K562 (cell line): ENCODE results near the gene SKAP2.

Source experiments
- BACH1 ChIP-seq: fragments of 200-800 bp; sonication (Bioruptor generic); IDR thresholded peaks from 2 replicates; pipeline ENCODE4 v1.6.1; 2016; ENCODE audit warnings: missing genetic modification characterization, missing compliant biosample characterization
- PCBP1 ChIP-seq: fragments of 200-400 bp; formaldehyde crosslinking; IDR thresholded peaks from 2 replicates; pipeline ENCODE4 v1.6.1; 2018; ENCODE audit warnings: mild to moderate bottlenecking, low read depth, low read length; ENCODE audit not compliant: poor library complexity, severe bottlenecking
- ZFX ChIP-seq: sonication (generic); formaldehyde crosslinking; IDR thresholded peaks from 2 replicates; pipeline ENCODE4 v1.8.0; 2022; ENCODE audit warnings: mild to moderate bottlenecking, missing genetic modification reagents, moderate library complexity
- ZNF77 ChIP-seq: fragments of 250-450 bp; sonication (Bioruptor Pico); IDR thresholded peaks from 2 replicates; pipeline ENCODE4 v1.5.0; 2020
- TF ChIP-seq, protein P1 (sequence below), 2 experiments: fragments of 450-650 bp; IDR thresholded peaks; 2 replicates each; pipeline ENCODE4 v1.6.1; 2016; ENCODE audit warnings: mild to moderate bottlenecking in 2 of 2, borderline replicate concordance in 1 of 2, low read depth in 1 of 2, moderate library complexity in 1 of 2
- TF ChIP-seq, protein P2 (sequence below): fragments of 450-650 bp; IDR thresholded peaks from 2 replicates; pipeline ENCODE4 v1.6.1; 2016

DNA sequence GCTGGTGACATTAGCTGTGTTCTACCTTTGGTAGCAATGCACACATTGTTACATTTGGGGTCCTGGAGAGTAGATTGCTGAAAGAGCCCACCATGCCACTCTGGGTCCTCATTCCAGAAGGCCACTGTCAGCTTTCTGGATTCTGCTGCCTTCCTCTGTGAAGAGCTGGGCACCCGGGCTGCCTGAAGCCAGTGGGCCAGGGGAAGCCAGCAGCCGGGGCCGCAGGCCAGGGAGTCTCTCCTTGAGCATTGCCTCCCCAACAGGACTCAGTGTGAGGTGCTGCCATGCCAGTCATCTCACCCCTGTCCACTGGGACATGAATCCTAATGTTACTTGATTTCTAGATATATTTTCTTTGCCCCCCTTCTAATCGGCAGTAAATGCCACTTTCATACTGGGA, 234.0 kb downstream of the SKAP2 start:
- TF ChIP-seq BACH1 (no peak), PCBP1 (no peak), ZNF77 (CRISPR knock-in tag) (no peak), ZFX (CRISPR knock-in tag) (no peak)
- TF ChIP-seq, protein P1, sequence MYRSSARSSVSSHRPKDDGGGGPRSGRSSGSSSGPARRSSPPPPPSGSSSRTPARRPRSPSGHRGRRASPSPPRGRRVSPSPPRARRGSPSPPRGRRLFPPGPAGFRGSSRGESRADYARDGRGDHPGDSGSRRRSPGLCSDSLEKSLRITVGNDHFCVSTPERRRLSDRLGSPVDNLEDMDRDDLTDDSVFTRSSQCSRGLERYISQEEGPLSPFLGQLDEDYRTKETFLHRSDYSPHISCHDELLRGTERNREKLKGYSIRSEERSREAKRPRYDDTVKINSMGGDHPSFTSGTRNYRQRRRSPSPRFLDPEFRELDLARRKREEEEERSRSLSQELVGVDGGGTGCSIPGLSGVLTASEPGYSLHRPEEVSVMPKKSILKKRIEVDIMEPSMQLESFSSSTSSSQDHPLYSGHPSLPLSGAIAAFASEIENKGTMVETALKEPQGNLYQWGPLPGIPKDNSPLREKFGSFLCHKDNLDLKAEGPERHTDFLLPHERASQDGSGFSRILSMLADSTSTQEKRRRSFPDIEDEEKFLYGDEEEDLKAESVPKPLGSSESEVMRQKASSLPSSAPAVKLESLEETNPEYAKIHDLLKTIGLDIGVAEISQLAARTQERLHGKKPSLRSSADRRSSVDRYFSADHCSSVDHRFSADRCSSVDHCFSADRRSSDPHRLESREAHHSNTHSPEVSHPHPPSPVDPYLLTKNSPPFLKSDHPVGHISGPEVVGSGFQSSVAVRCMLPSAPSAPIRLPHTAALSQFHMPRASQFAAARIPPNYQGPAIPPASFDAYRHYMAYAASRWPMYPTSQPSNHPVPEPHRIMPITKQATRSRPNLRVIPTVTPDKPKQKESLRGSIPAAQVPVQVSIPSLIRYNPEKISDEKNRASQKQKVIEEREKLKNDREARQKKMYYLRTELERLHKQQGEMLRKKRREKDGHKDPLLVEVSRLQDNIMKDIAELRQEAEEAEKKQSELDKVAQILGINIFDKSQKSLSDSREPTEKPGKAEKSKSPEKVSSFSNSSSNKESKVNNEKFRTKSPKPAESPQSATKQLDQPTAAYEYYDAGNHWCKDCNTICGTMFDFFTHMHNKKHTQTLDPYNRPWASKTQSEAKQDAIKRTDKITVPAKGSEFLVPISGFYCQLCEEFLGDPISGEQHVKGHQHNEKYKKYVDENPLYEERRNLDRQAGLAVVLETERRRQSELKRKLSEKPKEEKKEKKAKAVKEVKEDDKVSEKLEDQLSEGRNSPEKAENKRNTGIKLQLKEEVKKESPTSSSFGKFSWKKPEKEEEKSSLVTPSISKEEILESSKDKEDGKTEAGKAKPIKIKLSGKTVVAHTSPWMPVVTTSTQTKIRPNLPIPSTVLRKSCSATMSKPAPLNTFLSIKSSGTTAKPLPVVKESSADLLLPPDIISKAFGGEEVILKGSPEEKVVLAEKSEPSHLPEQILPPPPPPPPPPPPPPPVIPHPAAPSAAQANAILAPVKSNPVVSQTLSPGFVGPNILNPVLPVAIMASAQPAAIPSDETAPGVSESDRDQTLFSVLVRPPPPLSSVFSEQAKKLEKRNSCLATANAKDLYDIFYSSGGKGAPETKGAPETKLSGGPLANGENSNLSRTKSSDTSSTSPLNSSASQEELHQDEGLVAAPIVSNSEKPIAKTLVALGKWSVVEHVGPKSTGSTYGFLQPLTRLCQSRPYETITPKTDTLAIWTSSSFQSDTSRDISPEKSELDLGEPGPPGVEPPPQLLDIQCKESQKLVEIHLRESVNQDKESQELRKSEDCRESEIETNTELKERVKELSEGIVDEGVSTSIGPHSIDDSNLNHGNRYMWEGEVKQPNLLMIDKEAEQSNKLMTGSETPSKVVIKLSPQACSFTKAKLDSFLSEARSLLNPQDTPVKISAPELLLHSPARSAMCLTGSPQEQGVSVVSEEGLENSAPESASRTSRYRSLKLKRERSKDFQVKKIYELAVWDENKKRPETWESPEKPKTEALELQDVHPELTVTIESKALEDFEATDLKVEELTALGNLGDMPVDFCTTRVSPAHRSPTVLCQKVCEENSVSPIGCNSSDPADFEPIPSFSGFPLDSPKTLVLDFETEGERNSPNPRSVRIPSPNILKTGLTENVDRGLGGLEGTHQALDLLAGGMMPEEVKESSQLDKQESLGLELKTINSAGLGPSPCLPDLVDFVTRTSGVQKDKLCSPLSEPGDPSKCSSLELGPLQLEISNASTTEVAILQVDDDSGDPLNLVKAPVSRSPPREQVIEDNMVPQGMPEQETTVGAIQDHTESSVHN (IDR thresholded peaks at IDR 0.05; ENCODE audit: borderline replicate concordance in 1 of 2, low read depth in 1 of 2) = no peak
- TF ChIP-seq, protein P2, sequence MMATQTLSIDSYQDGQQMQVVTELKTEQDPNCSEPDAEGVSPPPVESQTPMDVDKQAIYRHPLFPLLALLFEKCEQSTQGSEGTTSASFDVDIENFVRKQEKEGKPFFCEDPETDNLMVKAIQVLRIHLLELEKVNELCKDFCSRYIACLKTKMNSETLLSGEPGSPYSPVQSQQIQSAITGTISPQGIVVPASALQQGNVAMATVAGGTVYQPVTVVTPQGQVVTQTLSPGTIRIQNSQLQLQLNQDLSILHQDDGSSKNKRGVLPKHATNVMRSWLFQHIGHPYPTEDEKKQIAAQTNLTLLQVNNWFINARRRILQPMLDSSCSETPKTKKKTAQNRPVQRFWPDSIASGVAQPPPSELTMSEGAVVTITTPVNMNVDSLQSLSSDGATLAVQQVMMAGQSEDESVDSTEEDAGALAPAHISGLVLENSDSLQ = no peak
